Endothelial cell of umbilical vein (primary cell): ENCODE results near the gene CACNA1C. TPM values are rescaled to one million over a fixed set of nuclear protein-coding genes. Genes with fewer than 3 reads are reported as not detected.

Source experiments
- BruUV-seq: library from RNA; stranded (reverse); fragments of 400-500 nt; replicated peaks from 2 replicates; lab custom pipeline; 2021; lab: Mats Ljungman, UMichigan
- CTCF ChIA-PET: fragments of 300-600, 350-600 bp; sonication (Branson Sonifier 250); formaldehyde crosslinking; loops from one replicate; lab custom pipeline; 2021; ENCODE audit warnings: antibody characterized with exemption, inconsistent platforms; lab: Charles Lee
- POLR2A ChIA-PET: fragments of 300-600, 350-600 bp; sonication (Branson Sonifier 250); formaldehyde crosslinking; loops from one replicate; lab custom pipeline; 2021; ENCODE audit warnings: antibody characterized with exemption, inconsistent platforms; lab: Charles Lee
- DNase-seq: peaks from one replicate; pipeline ENCODE4 v3.0.0-alpha.2; 2011; ENCODE audit warnings: low read depth, low spot score
- FAIRE-seq: peaks from 2 replicates; lab custom pipeline; 2011; peaks lifted over from hg19 to GRCh38; lab: Jason Lieb, UNC
- H2AFZ ChIP-seq: 2 replicates; pipeline ENCODE4 v1.6.0; 2012; ENCODE audit warnings: low read depth, low read length, control low read depth, inconsistent platforms
- H3K27ac ChIP-seq: 2 replicates; pipeline ENCODE4 v1.5.1; 2011; ENCODE audit warnings: low read depth, mild to moderate bottlenecking, control low read depth, low read length, moderate library complexity; ENCODE audit not compliant: insufficient read depth
- H3K27me3 ChIP-seq, 2 experiments: 2 replicates each; pipeline versions ENCODE4 v1.6.0 to v1.6.1; 2011; ENCODE audit warnings: low read length in 2 of 2, mixed read lengths in 1 of 2; ENCODE audit not compliant: control insufficient read depth in 2 of 2, insufficient read depth in 2 of 2
- H3K36me3 ChIP-seq, 2 experiments: 2 replicates in 1 of 2; 3 replicates in 1 of 2; pipeline ENCODE4 v1.5.1; 2011; ENCODE audit warnings: low read length in 2 of 2, mild to moderate bottlenecking in 1 of 2, moderate library complexity in 1 of 2; ENCODE audit not compliant: control insufficient read depth in 2 of 2, insufficient read depth in 2 of 2; ENCODE audit errors: extremely low read depth in 1 of 2
- H3K4me1 ChIP-seq: 3 replicates; pipeline ENCODE4 v1.5.1; 2011; ENCODE audit warnings: mild to moderate bottlenecking, low read length; ENCODE audit not compliant: control insufficient read depth, insufficient read depth; ENCODE audit errors: extremely low read depth
- H3K4me2 ChIP-seq: 2 replicates; pipeline ENCODE4 v1.6.1; 2011; ENCODE audit warnings: low read length, control low read depth, mixed read lengths; ENCODE audit not compliant: insufficient read depth
- H3K4me3 ChIP-seq, 3 experiments: fragments of 200-600 bp in 1 of 3; sonication (generic), shearing (Covaris generic) in 1 of 3; replicated peaks in 1 of 3; 2 replicates each; pipeline ENCODE4 v1.5.1; 2011 to 2016; ENCODE audit warnings: control low read depth in 3 of 3, low read length in 3 of 3, mild to moderate bottlenecking in 2 of 3, inconsistent platforms in 1 of 3, low read depth in 1 of 3, moderate library complexity in 1 of 3; ENCODE audit not compliant: insufficient read depth in 1 of 3
- H3K79me2 ChIP-seq: 2 replicates; pipeline ENCODE4 v1.6.0; 2012; ENCODE audit warnings: low read length, inconsistent platforms; ENCODE audit not compliant: control insufficient read depth, insufficient read depth
- H3K9ac ChIP-seq: replicated peaks from 2 replicates; pipeline ENCODE3; 2011; ENCODE audit warnings: low read length, control low read depth; ENCODE audit not compliant: insufficient read depth; ENCODE audit errors: extremely low read depth
- H3K9me1 ChIP-seq: replicated peaks from 3 replicates; pipeline ENCODE4 v1.6.0; 2011; ENCODE audit warnings: mild to moderate bottlenecking, low read length; ENCODE audit not compliant: control insufficient read depth, insufficient read depth; ENCODE audit errors: extremely low read depth
- H3K9me3 ChIP-seq: replicated peaks from 2 replicates; pipeline ENCODE4 v1.5.1; 2012; ENCODE audit warnings: low read length, inconsistent platforms; ENCODE audit not compliant: control insufficient read depth, insufficient read depth
- H4K20me1 ChIP-seq: replicated peaks from 2 replicates; pipeline ENCODE3; 2011; ENCODE audit warnings: mild to moderate bottlenecking, low read length; ENCODE audit not compliant: control insufficient read depth, insufficient read depth; ENCODE audit errors: extremely low read depth
- EZH2 ChIP-seq: IDR thresholded peaks from 2 replicates; pipeline ENCODE4 v1.6.1; 2012; ENCODE audit warnings: borderline replicate concordance, low read depth, mild to moderate bottlenecking, moderate library complexity, low read length, inconsistent platforms; ENCODE audit not compliant: severe bottlenecking
- FOS ChIP-seq: IDR thresholded peaks from 2 replicates; pipeline ENCODE4 v1.6.1; 2011; ENCODE audit warnings: mild to moderate bottlenecking, low read length, moderate library complexity, borderline replicate concordance; ENCODE audit not compliant: insufficient read depth
- GATA2 ChIP-seq: IDR thresholded peaks from 2 replicates; pipeline ENCODE4 v1.7.0; 2011; ENCODE audit warnings: low read depth, mild to moderate bottlenecking, moderate library complexity, mixed read lengths, low read length; ENCODE audit not compliant: insufficient read length, insufficient read depth
- JUN ChIP-seq: IDR thresholded peaks from 2 replicates; pipeline ENCODE4 v1.6.1; 2011; ENCODE audit warnings: borderline replicate concordance, low read depth; ENCODE audit not compliant: insufficient read length, insufficient read depth
- MYC ChIP-seq: IDR thresholded peaks from one replicate; pipeline ENCODE4 v1.6.1; 2011; ENCODE audit warnings: mild to moderate bottlenecking, low read depth, low read length
- POLR2A ChIP-seq: IDR thresholded peaks from 2 replicates; pipeline ENCODE4 v1.6.1; 2012; ENCODE audit warnings: low read depth, mild to moderate bottlenecking, control low read depth, low read length
- POLR2AphosphoS5 ChIP-seq: IDR thresholded peaks from 2 replicates; pipeline ENCODE4 v1.6.1; 2012; ENCODE audit warnings: low read depth, mild to moderate bottlenecking, control low read depth, low read length, moderate library complexity; ENCODE audit not compliant: insufficient read depth
- dilution Hi-C: fragments of 300-500 bp; cut with MboI; formaldehyde crosslinking; loops from one replicate; pipeline ENCODE4 v1.15.0; 2019; ENCODE audit warnings: low sequenced_read_pairs; ENCODE audit not compliant: extremely low pct_ligation_motif_present
- intact Hi-C: fragments of 100-400 bp; cut with micrococcal nuclease; formaldehyde crosslinking; loops from one replicate; pipeline ENCODE4 v1.10.0; 2022
- polyA plus RNA-seq, 4 experiments: library from polyadenylated mRNA; depleted of rRNA in 3 of 4; stranded (reverse) in 3 of 4; unstranded in 1 of 4; fragments of >200 nt; gene quantifications; 2 replicates each; pipeline versions ENCODE4 v1.2.1 to v1.2.3, GENCODE V29; 2011 to 2012; ENCODE audit warnings: missing spikeins in 1 of 4
- total RNA-seq: library from RNA; stranded (reverse); gene quantifications from 2 replicates; pipeline ENCODE4 v1.2.3, GENCODE V29; 2021
- TF ChIP-seq, protein P1 (sequence below), 2 donors: IDR thresholded peaks; 1 replicate in 1 of 2; 2 replicates in 1 of 2; pipeline ENCODE4 v1.5.1; 2011; ENCODE audit warnings: low read length in 2 of 2, mild to moderate bottlenecking in 2 of 2, moderate library complexity in 2 of 2, control low read depth in 1 of 2, inconsistent platforms in 1 of 2, low read depth in 1 of 2; ENCODE audit not compliant: insufficient read depth in 1 of 2; ENCODE audit errors: extremely low read depth in 1 of 2
- TF ChIP-seq, protein P2 (sequence below): IDR thresholded peaks from 2 replicates; pipeline ENCODE4 v1.6.1; 2011; ENCODE audit not compliant: insufficient read depth, insufficient read length

The CACNA1C gene
- total and polyA plus RNA-seq, 2 donors (not counting 3 experiments of a cell fraction or from before 2014, with no cell fraction given): not detected

DNA sequence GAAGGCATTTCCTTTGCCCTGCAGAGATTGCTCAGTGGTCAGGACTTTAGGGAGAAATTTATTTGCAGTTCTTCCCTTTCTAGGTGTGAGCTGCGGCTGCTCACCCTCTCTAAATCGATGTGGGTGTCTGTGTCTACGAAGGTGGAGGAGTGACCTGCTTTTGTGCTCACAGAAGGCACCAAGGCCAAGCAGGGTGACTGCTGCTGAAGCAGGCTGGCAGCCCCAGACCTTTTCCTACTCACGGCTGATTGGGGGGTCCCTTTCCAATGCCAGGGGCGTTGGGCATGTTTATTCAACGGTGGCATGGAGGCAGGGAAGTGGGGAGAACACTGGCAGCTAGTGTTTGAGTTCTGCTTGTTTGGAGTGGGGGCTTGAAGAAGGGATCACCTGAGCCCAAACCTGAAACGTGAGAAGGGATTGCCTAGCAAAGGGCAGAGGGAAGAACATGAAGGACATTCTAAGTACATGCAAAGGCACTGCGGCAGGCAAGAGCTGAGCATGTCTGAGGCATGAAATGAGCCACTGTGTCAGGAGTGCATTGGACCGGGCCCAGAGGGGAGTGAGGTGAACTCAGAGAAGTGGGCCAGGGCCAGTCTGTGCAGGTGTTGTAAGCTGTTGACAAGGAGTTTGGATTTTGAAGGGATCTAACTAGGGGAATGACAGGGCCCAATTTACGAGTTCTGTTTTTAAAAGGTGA is 56.3 kb downstream of the CACNA1C start:
- TF ChIP-seq POLR2AphosphoS5 (no peak), JUN (no peak), EZH2 (no peak), POLR2A (no peak), MYC (no peak), GATA2 (no peak), FOS (no peak)
- TF ChIP-seq, protein P1, sequence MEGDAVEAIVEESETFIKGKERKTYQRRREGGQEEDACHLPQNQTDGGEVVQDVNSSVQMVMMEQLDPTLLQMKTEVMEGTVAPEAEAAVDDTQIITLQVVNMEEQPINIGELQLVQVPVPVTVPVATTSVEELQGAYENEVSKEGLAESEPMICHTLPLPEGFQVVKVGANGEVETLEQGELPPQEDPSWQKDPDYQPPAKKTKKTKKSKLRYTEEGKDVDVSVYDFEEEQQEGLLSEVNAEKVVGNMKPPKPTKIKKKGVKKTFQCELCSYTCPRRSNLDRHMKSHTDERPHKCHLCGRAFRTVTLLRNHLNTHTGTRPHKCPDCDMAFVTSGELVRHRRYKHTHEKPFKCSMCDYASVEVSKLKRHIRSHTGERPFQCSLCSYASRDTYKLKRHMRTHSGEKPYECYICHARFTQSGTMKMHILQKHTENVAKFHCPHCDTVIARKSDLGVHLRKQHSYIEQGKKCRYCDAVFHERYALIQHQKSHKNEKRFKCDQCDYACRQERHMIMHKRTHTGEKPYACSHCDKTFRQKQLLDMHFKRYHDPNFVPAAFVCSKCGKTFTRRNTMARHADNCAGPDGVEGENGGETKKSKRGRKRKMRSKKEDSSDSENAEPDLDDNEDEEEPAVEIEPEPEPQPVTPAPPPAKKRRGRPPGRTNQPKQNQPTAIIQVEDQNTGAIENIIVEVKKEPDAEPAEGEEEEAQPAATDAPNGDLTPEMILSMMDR (IDR thresholded peaks at IDR 0.05; ENCODE audit: extremely low read depth in 1 of 2, insufficient read depth in 1 of 2, low read depth in 1 of 2, low read length in 2 of 2): no peak
- TF ChIP-seq, protein P2, sequence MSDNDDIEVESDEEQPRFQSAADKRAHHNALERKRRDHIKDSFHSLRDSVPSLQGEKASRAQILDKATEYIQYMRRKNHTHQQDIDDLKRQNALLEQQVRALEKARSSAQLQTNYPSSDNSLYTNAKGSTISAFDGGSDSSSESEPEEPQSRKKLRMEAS: no peak
- H3K4me1 ChIP-seq: no peaks in the 10 kb centered on the region

More for the DNA sequence above, 56.3 kb downstream of the CACNA1C start:
- H4K20me1 ChIP-seq: no peaks in the 10 kb centered on the region
- no peak overlapping the region for H2AFZ ChIP-seq
- no peaks in the 10 kb centered on the region for H3K9me1 ChIP-seq
- no peaks in the 10 kb centered on the region for H3K79me2 ChIP-seq
- no peak overlapping the region for H3K4me3 ChIP-seq
- no peak overlapping the region for H3K9ac ChIP-seq
- ChIA-PET POLR2A (no interaction called here), CTCF (no interaction called here)
- no peaks in the 10 kb centered on the region for H3K9me3 ChIP-seq
- intact Hi-C loops (no loop called here), dilution Hi-C loops (no loop called here)
- no peaks in the 10 kb centered on the region for H3K36me3 ChIP-seq
- FAIRE-seq (no peak), DNase-seq (no peak)
- H3K4me2 ChIP-seq: no peak overlapping the region
- no peak overlapping the region for H3K27ac ChIP-seq
- H3K27me3 ChIP-seq: no peaks in the 10 kb centered on the region
- BruUV-seq: no TSS peak
